Measurements from ENCODE around the gene ZKSCAN1.
"Not testable (repeated sequence)": the region's sequence is repeated elsewhere in the genome, so short reads cannot be mapped to it uniquely, and the experiment has no call there.

The ZKSCAN1 gene

DNA sequence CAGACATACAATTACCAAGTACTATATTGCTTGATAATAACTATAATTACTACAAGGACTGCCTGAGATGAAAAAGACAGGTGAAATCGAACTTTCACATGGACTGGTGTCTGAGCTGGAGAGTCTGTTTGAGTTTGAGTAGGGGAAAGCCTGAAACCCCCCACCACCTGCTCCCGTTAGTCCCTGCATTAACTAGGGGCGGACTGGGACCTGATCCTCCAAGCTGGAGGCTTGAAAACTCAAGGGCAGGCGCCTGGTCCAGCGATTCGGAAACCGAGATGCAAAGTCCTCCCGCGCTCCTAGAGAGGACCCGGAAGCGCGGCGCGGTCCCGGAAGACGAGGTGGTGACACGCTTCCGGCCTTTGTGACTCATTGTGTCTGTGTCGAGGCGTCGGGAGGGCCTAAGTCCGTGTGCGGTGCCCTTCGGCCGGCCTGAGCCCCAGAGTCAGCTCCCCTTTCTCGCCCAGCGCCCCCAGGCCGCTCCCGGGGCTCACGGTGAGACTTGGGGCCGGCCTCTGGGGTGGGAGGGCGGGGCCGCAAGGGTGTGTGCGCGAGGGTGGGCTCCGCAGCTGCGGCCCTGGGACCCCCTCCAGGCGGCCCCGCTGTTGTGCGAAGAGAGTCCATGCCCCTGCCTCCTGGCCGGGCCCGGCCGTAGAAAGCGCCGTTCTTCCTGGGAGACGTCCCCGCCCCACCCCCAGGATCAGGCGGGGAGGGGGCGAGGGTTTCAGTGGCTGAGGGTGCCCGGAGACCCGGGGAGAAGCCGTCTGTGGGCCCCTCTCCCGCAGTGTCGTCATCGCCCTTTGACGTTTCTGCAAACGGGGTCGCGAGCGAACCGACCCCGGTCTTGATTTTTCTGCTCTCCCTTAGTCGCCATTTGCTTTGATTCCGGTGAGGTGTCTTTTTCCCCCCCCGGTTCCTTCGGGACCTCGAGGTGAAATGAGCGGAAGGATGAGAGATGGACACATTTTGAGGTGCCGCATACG lies at the start of gene ZKSCAN1:
TSS of gene ZKSCAN1 (plus strand) at position 365 of the 983 bp plus-strand sequence. CDS start 7,911 bp downstream, outside the sequence.
- DNase-seq (ENCODE audit: low read depth), result peak; percentile 81
- TF ChIP-seq, protein P1, sequence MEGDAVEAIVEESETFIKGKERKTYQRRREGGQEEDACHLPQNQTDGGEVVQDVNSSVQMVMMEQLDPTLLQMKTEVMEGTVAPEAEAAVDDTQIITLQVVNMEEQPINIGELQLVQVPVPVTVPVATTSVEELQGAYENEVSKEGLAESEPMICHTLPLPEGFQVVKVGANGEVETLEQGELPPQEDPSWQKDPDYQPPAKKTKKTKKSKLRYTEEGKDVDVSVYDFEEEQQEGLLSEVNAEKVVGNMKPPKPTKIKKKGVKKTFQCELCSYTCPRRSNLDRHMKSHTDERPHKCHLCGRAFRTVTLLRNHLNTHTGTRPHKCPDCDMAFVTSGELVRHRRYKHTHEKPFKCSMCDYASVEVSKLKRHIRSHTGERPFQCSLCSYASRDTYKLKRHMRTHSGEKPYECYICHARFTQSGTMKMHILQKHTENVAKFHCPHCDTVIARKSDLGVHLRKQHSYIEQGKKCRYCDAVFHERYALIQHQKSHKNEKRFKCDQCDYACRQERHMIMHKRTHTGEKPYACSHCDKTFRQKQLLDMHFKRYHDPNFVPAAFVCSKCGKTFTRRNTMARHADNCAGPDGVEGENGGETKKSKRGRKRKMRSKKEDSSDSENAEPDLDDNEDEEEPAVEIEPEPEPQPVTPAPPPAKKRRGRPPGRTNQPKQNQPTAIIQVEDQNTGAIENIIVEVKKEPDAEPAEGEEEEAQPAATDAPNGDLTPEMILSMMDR (IDR thresholded peaks at IDR 0.05; ENCODE audit: low read depth, low read length, missing control alignments), result no peak
- H3K4me3 ChIP-seq (ENCODE audit: low read depth, low read length), result peak within 1 kb of the TSS; percentile 100

DNA sequence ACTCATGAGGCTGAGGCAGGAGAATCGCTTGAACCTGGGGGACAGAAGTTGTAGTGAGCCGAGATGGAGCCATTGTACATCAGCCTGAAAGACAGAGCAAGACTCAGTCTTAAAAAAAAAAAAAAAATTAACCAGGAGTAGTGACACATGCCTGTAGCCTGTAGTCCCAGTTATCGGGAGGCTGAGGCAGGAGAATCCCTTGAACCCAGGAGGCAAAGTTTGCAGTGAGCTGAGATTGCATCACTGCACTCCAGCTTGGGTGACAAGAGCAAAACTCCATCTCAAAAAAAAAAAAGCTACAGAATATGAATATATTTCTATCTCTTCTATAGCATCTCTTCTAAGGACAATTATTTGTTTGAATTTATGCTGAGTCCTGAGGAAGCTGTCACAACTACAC lies 46.1 kb upstream of the ZKSCAN1 start:
- TF ChIP-seq, protein P1 (IDR thresholded peaks at IDR 0.05; ENCODE audit: low read depth, low read length, missing control alignments), result no peak
- no peak overlapping the region for H3K4me3 ChIP-seq (ENCODE audit: low read depth, low read length)
- no peak for DNase-seq (ENCODE audit: low read depth)

DNA sequence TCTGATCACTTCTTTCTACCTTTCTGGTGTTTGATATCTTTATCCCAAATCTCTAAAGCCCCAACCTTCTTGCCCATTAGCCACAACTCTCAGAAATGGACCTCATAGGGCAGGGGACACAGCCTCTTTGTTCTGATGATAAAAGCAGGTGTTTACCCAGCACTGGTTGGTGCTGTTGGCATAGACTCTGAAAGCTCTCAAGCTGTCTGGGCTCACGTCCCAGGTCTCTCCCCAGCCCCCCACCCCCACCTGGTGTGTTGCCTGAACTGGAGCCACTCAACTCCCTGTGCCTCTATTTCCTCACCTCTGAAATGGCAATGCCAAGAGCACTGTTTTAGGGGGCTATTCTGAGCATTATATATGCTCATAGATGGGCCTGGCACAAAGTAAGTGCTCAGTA lies 45.6 kb upstream of the ZKSCAN1 start:
- not testable (repeated sequence) for DNase-seq (ENCODE audit: low read depth); H3K4me3 ChIP-seq (ENCODE audit: low read depth, low read length)

GRCh38 chr7:99971242-99971641 lies 44.2 kb upstream of the ZKSCAN1 start:
- DNase-seq (ENCODE audit: low read depth), result no peak
- TF ChIP-seq, protein P1 (IDR thresholded peaks at IDR 0.05; ENCODE audit: low read depth, low read length, missing control alignments), result no peak

GRCh38 chr7:99973817-99974216 lies 41.6 kb upstream of the ZKSCAN1 start:
- not testable (repeated sequence) for DNase-seq (ENCODE audit: low read depth); H3K4me3 ChIP-seq (ENCODE audit: low read depth, low read length)

More at GRCh38 chr7:99971242-99971641, 44.2 kb upstream of the ZKSCAN1 start:
- H3K4me3 ChIP-seq (ENCODE audit: low read depth, low read length), result no peak overlapping the region

- DNase-seq (ENCODE audit: low read depth), result no peak
- no peak overlapping the region for H3K4me3 ChIP-seq (ENCODE audit: low read depth, low read length)
- TF ChIP-seq, protein P1 (IDR thresholded peaks at IDR 0.05; ENCODE audit: low read depth, low read length, missing control alignments), result no peak
Observed at GRCh38 chr7:99974681-99975080, 40.7 kb upstream of the ZKSCAN1 start.

- DNase-seq (ENCODE audit: low read depth), result no peak
- H3K4me3 ChIP-seq (ENCODE audit: low read depth, low read length), result no peak within 1 kb of the TSS
- TF ChIP-seq, protein P1 (IDR thresholded peaks at IDR 0.05; ENCODE audit: low read depth, low read length, missing control alignments), result no peak
Observed at GRCh38 chr7:99975782-99976521, 39.4 kb upstream of the ZKSCAN1 start, which contains the start of gene AZGP1. Gene AZGP1 (minus strand): TSS chr7:99976031. CDS start chr7:99976020, 11 bp downstream.
